ENCODE results near the gene HES7.

The HES7 gene

DNA sequence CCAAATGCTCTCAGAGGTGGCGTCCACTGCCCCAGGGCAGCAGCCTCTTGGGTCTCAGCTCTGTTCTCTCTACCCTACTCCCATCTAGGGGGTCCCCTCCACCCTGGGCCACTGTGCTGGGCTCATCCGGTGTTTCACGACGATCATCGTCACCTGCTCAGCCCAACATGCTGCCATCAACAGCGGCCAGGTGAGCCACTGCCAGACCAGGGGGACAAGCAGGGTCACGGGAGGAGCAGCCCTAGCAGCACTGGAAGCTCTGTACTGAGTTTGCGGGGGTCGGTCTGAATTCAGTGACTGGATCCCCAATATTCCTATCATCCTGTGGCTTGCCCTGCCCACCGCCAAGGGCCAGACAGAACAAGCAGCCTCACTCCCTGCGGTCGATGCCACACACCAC is 52.4 kb downstream of the HES7 start:
- DNase-seq = no peak
